Mesodermal cell (in vitro differentiated cells): ENCODE results near the gene C1orf198.
"Not testable (repeated sequence)": the region's sequence is repeated elsewhere in the genome, so short reads cannot be mapped to it uniquely, and the experiment has no call there.

Experiments
- H3K27ac ChIP-seq: 2 replicates; pipeline ENCODE4 v1.7.0; 2013; ENCODE audit warnings: mild to moderate bottlenecking, low read depth, low read length, moderate library complexity; ENCODE audit not compliant: severe bottlenecking
- H3K36me3 ChIP-seq: 2 replicates; pipeline ENCODE4 v1.7.1; 2013; ENCODE audit warnings: mild to moderate bottlenecking, low read length, moderate library complexity; ENCODE audit not compliant: control insufficient read depth, insufficient read depth
- H3K4me1 ChIP-seq: one replicate; pipeline ENCODE4 v1.7.1; 2013; ENCODE audit warnings: mild to moderate bottlenecking, low read length; ENCODE audit not compliant: insufficient read depth, control insufficient read depth, poor library complexity, severe bottlenecking
- H3K4me3 ChIP-seq: 2 replicates; pipeline ENCODE4 v1.7.0; 2013; ENCODE audit warnings: low read length, control low read depth, mild to moderate bottlenecking; ENCODE audit not compliant: insufficient read depth, poor library complexity, severe bottlenecking; ENCODE audit errors: extremely low read depth
- H3K9me3 ChIP-seq: 2 replicates; pipeline ENCODE4 v1.7.1; 2013; ENCODE audit warnings: mild to moderate bottlenecking, low read length, moderate library complexity; ENCODE audit not compliant: control insufficient read depth
- WGBS, 2 experiments: methylation state at CpG; one replicate each; pipeline ENCODE4 v1.1.5; 2013; ENCODE audit warnings: missing lambda C conversion rate in 2 of 2; ENCODE audit not compliant: insufficient coverage in 2 of 2; 5-methylcytosine and 5-hydroxymethylcytosine counted together

Gene C1orf198

GRCh38 chr1:230850547-230850946 is 17.8 kb downstream of the C1orf198 start:
- H3K4me1 ChIP-seq = peaks cover 56% of the 10 kb centered on the region
- 74 to 81% methylated on average over 8 of the region's 8 CpGs for WGBS, 2 experiments
- no peak overlapping the region for H3K4me3 ChIP-seq

GRCh38 chr1:230849451-230850224 is 18.7 kb downstream of the C1orf198 start:
- H3K4me3 ChIP-seq = no peak overlapping the region
- peaks cover 58% of the 10 kb centered on the region for H3K4me1 ChIP-seq
- WGBS, 2 experiments = 74 to 77% methylated on average over 8 to 13 of the region's 14 CpGs
- peaks cover 63% of the 10 kb centered on the region for H3K36me3 ChIP-seq
- H3K9me3 ChIP-seq = peaks cover 12% of the 10 kb centered on the region
- peak overlapping the region; percentile 97 for H3K27ac ChIP-seq

More at GRCh38 chr1:230850547-230850946, 17.8 kb downstream of the C1orf198 start:
- Histone ChIP-seq H3K27ac (peak overlapping the region; percentile 97), H3K36me3 (peaks cover 64% of the 10 kb centered on the region), H3K9me3 (peaks cover 13% of the 10 kb centered on the region)

- Histone ChIP-seq H3K9me3 (peaks cover 6% of the 10 kb centered on the region), H3K27ac (no peak overlapping the region), H3K36me3 (peaks cover 63% of the 10 kb centered on the region), H3K4me1 (peaks cover 58% of the 10 kb centered on the region), H3K4me3 (no peak overlapping the region)
- no CpG with 5 or more reads among the region's 3 CpGs for WGBS, 2 experiments
Observed at GRCh38 chr1:230848235-230848634, 20.1 kb downstream of the C1orf198 start.

DNA sequence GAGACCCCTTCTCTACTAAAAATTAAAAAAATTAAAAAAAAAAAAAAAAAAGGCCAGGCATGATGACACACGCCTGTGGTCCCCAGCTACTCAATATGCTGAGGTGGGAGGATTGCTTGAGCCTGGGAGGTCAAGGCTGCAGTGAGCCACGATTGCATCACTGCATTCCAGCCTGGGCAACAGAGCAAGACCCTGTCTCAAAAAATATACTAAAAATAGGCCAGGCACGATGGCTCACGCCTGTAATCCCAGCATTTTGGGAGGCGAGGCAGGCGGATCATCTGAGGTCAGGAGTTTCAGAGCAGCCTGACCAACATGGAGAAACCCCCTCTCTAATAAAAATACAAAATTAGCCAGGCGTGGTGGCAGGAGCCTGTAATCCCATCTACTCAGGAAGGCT is 23.1 kb downstream of the C1orf198 start:
- Histone ChIP-seq H3K36me3 (peaks cover 76% of the 10 kb centered on the region), H3K4me1 (peaks cover 38% of the 10 kb centered on the region)
- not testable (repeated sequence) for H3K9me3 ChIP-seq, H3K27ac ChIP-seq, H3K4me3 ChIP-seq
- 82 to 100% methylated on average over 4 to 7 of the region's 7 CpGs for WGBS, 2 experiments

- H3K9me3 ChIP-seq = no peaks in the 10 kb centered on the region
- H3K36me3 ChIP-seq = peaks cover 82% of the 10 kb centered on the region
- 92 to 97% methylated on average over 4 of the region's 4 CpGs for WGBS, 2 experiments
- H3K27ac ChIP-seq = no peak overlapping the region
- peaks cover 31% of the 10 kb centered on the region for H3K4me1 ChIP-seq
- no peak overlapping the region for H3K4me3 ChIP-seq
Observed at GRCh38 chr1:230844561-230844960, 23.8 kb downstream of the C1orf198 start.

DNA sequence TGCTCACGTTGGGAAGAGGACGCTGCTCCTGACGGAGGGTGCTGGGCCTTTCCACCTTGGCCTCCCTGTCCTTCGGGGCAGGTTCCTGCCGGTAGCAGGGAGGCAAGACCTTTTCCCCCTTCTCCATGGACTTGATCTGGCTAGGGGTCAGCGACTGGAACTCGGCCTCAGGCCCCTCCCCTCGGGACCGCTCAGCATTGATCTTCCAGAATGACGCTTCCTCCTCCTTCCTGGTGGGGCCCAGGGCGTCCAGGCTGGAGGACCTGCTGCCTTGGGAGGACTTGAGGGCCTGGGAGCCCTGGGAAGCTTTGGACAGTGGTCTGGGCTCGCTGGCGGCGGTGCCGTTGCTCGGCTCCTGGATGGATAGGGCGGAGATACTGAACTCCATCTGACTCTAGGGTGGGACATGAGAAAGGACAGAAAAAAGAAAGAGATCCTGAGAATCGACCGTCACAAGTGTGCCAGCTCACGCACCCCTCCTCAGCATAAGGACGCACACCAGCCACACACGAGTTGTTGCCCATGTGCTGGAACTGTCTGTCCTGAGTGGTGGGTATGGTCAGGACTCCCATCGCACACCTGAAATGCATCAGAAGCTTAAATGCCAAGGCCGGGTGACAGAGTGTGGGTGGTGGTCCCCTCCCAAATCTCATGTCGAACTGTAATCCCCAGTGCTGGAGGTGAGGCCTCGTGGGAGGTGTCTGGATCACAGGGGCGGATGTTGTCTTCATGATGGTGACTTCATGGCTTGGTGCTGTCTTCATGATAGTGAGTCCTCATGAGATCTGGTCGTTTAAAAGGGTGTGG is 24.6 kb downstream of the C1orf198 start:
- 91 to 98% methylated on average over 24 to 27 of the region's 28 CpGs for WGBS, 2 experiments
- Histone ChIP-seq H3K9me3 (no peaks in the 10 kb centered on the region), H3K4me3 (no peak overlapping the region), H3K27ac (no peak overlapping the region), H3K4me1 (peaks cover 24% of the 10 kb centered on the region), H3K36me3 (peaks cover 87% of the 10 kb centered on the region)

- no peaks in the 10 kb centered on the region for H3K9me3 ChIP-seq
- no peak overlapping the region for H3K27ac ChIP-seq
- H3K4me3 ChIP-seq = no peak overlapping the region
- H3K36me3 ChIP-seq = peaks cover 89% of the 10 kb centered on the region
- 96 to 99% methylated on average over 7 to 8 of the region's 8 CpGs for WGBS, 2 experiments
- peaks cover 14% of the 10 kb centered on the region for H3K4me1 ChIP-seq
Observed at GRCh38 chr1:230842801-230843200, 25.5 kb downstream of the C1orf198 start.

DNA sequence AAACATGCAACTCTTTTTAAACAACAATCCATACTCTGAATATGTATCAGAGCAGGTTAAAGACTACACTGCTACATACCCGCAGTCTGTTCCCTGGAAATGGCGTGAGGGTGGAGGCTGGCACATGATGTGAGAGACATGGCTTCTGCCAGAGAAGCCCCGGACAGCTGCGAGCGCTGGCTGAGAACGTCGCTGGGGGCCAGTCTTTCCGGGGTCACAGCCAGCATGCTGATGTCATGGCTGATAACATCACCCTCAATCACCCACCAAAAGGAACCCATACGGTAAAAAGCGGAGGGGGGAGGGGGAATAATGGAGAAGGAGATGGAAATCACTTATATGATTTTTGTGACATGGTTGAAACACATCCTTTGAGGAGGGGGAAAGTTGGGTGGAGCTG is 29.1 kb downstream of the C1orf198 start:
- H3K4me1 ChIP-seq = no peaks in the 10 kb centered on the region
- no peaks in the 10 kb centered on the region for H3K9me3 ChIP-seq
- 100% methylated on average over 3 to 5 of the region's 10 CpGs for WGBS, 2 experiments
- H3K36me3 ChIP-seq = peaks cover 75% of the 10 kb centered on the region
- H3K4me3 ChIP-seq = no peak overlapping the region
- H3K27ac ChIP-seq = no peak overlapping the region

- 93% methylated on average over 2 to 4 of the region's 5 CpGs for WGBS, 2 experiments
- H3K9me3 ChIP-seq = no peaks in the 10 kb centered on the region
- H3K4me3 ChIP-seq = no peak overlapping the region
- no peaks in the 10 kb centered on the region for H3K4me1 ChIP-seq
- no peak overlapping the region for H3K27ac ChIP-seq
- H3K36me3 ChIP-seq = peaks cover 53% of the 10 kb centered on the region
Observed at GRCh38 chr1:230836793-230837192, 31.5 kb downstream of the C1orf198 start.

DNA sequence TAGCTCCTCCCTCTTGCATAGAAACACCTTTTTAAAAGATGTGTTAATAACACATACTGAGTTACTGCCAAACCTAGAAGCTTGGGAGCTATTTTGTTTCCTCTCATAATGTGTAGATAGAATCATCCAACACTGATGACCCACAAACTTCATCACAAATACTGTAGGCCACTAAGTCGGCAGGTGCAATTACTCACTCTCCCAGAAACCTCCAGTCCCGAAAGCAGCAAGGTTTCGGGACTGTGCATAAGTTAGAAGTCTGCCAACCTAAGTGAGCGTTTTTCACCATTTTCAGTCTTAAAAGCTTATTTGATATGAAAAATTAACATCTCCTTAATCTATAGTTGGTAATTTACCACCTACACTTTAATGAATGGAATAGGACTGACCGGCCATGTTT is 32.0 kb downstream of the C1orf198 start:
- Histone ChIP-seq H3K27ac (no peak overlapping the region), H3K4me3 (no peak overlapping the region), H3K4me1 (no peaks in the 10 kb centered on the region), H3K9me3 (no peaks in the 10 kb centered on the region), H3K36me3 (peaks cover 49% of the 10 kb centered on the region)
- WGBS, 2 experiments = 100% methylated on average over 2 of the region's 5 CpGs; no CpG with 5 or more reads in 1 of the 2 experiments
